B cell (primary cell): ENCODE data around the gene KRT9. TPM values are rescaled to one million over a fixed set of nuclear protein-coding genes. Genes with fewer than 3 reads are reported as not detected.
A peak's percentile ranks its signal among the peaks of the same experiment; 100 is the strongest.
"Not testable (repeated sequence)": the region's sequence is repeated elsewhere in the genome, so short reads cannot be mapped to it uniquely, and the experiment has no call there.

Source experiments
- ATAC-seq: fragments of 200-7000 bp; cut with Tn5 transposase; one replicate; pipeline ENCODE4 v1.10.0; 2021; ENCODE audit warnings: low read depth, mild to moderate bottlenecking, moderate number of reproducible peaks, moderate library complexity
- CTCF ChIA-PET: fragments of 350-600 bp; sonication (Branson Sonifier 250); formaldehyde crosslinking; loops from one replicate; lab custom pipeline; 2021; ENCODE audit warnings: antibody characterized with exemption, inconsistent platforms; lab: Charles Lee
- POLR2A ChIA-PET: fragments of 350-600 bp; sonication (Branson Sonifier 250); formaldehyde crosslinking; loops from one replicate; lab custom pipeline; 2021; ENCODE audit warnings: antibody characterized with exemption; lab: Charles Lee
- DNase-seq: peaks from one replicate; pipeline ENCODE4 v3.0.0; 2013
- H2AFZ ChIP-seq: 2 replicates; pipeline ENCODE4 v1.6.1; 2012; ENCODE audit warnings: mild to moderate bottlenecking, low read depth, low read length; ENCODE audit not compliant: insufficient read depth, poor library complexity, severe bottlenecking
- H3K27ac ChIP-seq, 2 donors: 1 replicate in 1 of 2; 2 replicates in 1 of 2; pipeline ENCODE4 v1.5.1; 2012 to 2013; ENCODE audit warnings: low read length in 2 of 2, mild to moderate bottlenecking in 2 of 2, moderate library complexity in 1 of 2
- H3K27me3 ChIP-seq, 4 experiments: fragments of 200-600 bp in 1 of 4; sonication (generic) in 1 of 4; replicated peaks in 1 of 4; 1 replicate in 2 of 4; 2 replicates in 2 of 4; pipeline versions ENCODE4 v1.6.1 to v1.7.0; 2013 to 2016; ENCODE audit warnings: low read length in 3 of 4, mild to moderate bottlenecking in 2 of 4, mixed read lengths in 1 of 4, moderate library complexity in 1 of 4; ENCODE audit not compliant: insufficient read depth in 4 of 4, control insufficient read depth in 3 of 4; ENCODE audit errors: control extremely low read depth in 1 of 4
- H3K36me3 ChIP-seq, 2 experiments: replicated peaks in 1 of 2; 1 replicate in 1 of 2; 2 replicates in 1 of 2; pipeline versions ENCODE4 v1.6.1 to v1.7.1; 2013; ENCODE audit warnings: low read length in 1 of 2; ENCODE audit not compliant: insufficient read depth in 2 of 2, control insufficient read depth in 1 of 2; ENCODE audit errors: control extremely low read depth in 1 of 2, extremely low read depth in 1 of 2
- H3K4me1 ChIP-seq, 2 donors: fragments of 200-600 bp in 1 of 2; sonication (generic) in 1 of 2; 1 replicate in 1 of 2; 2 replicates in 1 of 2; pipeline versions ENCODE4 v1.5.1 to v1.6.1; 2013 to 2017; ENCODE audit warnings: low read length in 2 of 2; ENCODE audit not compliant: control insufficient read depth in 2 of 2, insufficient read depth in 2 of 2
- H3K4me2 ChIP-seq: replicated peaks from 2 replicates; pipeline ENCODE3; 2012; ENCODE audit warnings: mild to moderate bottlenecking, low read depth, low read length; ENCODE audit not compliant: poor library complexity, severe bottlenecking
- H3K4me3 ChIP-seq, 5 experiments: fragments of 200-600 bp in 1 of 5; sonication (generic) in 1 of 5; 1 replicate in 3 of 5; 2 replicates in 2 of 5; pipeline versions ENCODE4 v1.5.1 to v1.7.0; 2011 to 2016; ENCODE audit warnings: low read length in 4 of 5, mild to moderate bottlenecking in 4 of 5, low read depth in 2 of 5, control low read depth in 1 of 5, moderate library complexity in 1 of 5; ENCODE audit not compliant: insufficient read depth in 1 of 5; ENCODE audit errors: control extremely low read depth in 1 of 5, extremely low read depth in 1 of 5
- H3K79me2 ChIP-seq: fragments of 200-600 bp; sonication (generic); one replicate; pipeline ENCODE4 v1.6.0; 2016; ENCODE audit warnings: low read length; ENCODE audit not compliant: control insufficient read depth, insufficient read depth
- H3K9ac ChIP-seq: fragments of 200-600 bp; sonication (generic); 2 replicates; pipeline ENCODE4 v1.6.1; 2017; ENCODE audit warnings: mild to moderate bottlenecking, low read length, moderate library complexity
- H3K9me3 ChIP-seq, 3 donors: one replicate each; pipeline versions ENCODE4 v1.6.1 to v1.7.1; 2013; ENCODE audit warnings: low read length in 2 of 3; ENCODE audit not compliant: control insufficient read depth in 2 of 3, insufficient read depth in 1 of 3; ENCODE audit errors: control extremely low read depth in 1 of 3
- H4K20me1 ChIP-seq: 2 replicates; pipeline ENCODE4 v1.6.0; 2012; ENCODE audit warnings: mild to moderate bottlenecking, low read length; ENCODE audit not compliant: insufficient read depth, control insufficient read depth, poor library complexity, severe bottlenecking
- H3K27ac Mint-ChIP-seq: one replicate; pipeline ENCODE4 v1.8.0; 2021; ENCODE audit warnings: mixed read lengths
- H3K27me3 Mint-ChIP-seq: one replicate; pipeline ENCODE4 v1.8.0; 2021; ENCODE audit warnings: mixed read lengths
- H3K4me1 Mint-ChIP-seq: one replicate; pipeline ENCODE4 v1.8.0; 2021; ENCODE audit warnings: mixed read lengths
- H3K4me3 Mint-ChIP-seq: one replicate; pipeline ENCODE4 v1.8.0; 2021; ENCODE audit warnings: mixed read lengths
- H3K9me3 Mint-ChIP-seq: one replicate; pipeline ENCODE4 v1.8.0; 2022; ENCODE audit warnings: mixed read lengths; ENCODE audit not compliant: insufficient read depth
- EZH2 ChIP-seq: IDR thresholded peaks from 2 replicates; pipeline ENCODE4 v1.6.1; 2012; ENCODE audit warnings: borderline replicate concordance, low read depth, mild to moderate bottlenecking, moderate library complexity, low read length; ENCODE audit not compliant: insufficient read depth, poor library complexity, severe bottlenecking
- WGBS: methylation state at CpG from one replicate; pipeline ENCODE4 v1.1.5; 2013; ENCODE audit warnings: missing lambda C conversion rate; ENCODE audit not compliant: insufficient coverage; 5-methylcytosine and 5-hydroxymethylcytosine counted together
- intact Hi-C: fragments of 100-400 bp; cut with micrococcal nuclease; formaldehyde crosslinking; loops from one replicate; pipeline ENCODE4 v1.10.0; 2022
- polyA plus RNA-seq: library from polyadenylated mRNA; depleted of rRNA; stranded (reverse); fragments of >200 nt; gene quantifications from 2 replicates; pipeline ENCODE4 v1.2.3, GENCODE V29; 2012
- total RNA-seq, 2 donors: library from RNA; stranded (reverse); fragments of 120-200 nt in 1 of 2; gene quantifications; 1 replicate in 1 of 2; 2 replicates in 1 of 2; pipeline versions ENCODE4 v1.2.3 to v1.2.4, GENCODE V29; 2013 to 2022
- TF ChIP-seq, protein P1 (sequence below): fragments of 200-600 bp; IDR thresholded peaks from one replicate; pipeline ENCODE4 v1.8.0; 2022; ENCODE audit warnings: antibody characterized with exemption, mild to moderate bottlenecking

KRT9 gene
- total and polyA plus RNA-seq, 2 donors (not counting 1 experiment from before 2014, with no cell fraction given), result not detected

GRCh38 chr17:41620583-41621434, 49.0 kb upstream of the KRT9 start:
- H3K9me3 Mint-ChIP-seq, result no peaks in the 10 kb centered on the region
- no peaks in the 10 kb centered on the region for H3K4me1 Mint-ChIP-seq
- WGBS, result 91% methylated on average over 19 of the region's 21 CpGs
- Histone ChIP-seq H3K27me3 (no peaks in the 10 kb centered on the region), H3K9ac (no peak overlapping the region), H2AFZ (no peak overlapping the region), H3K9me3 (no peaks in the 10 kb centered on the region), H3K79me2 (no peaks in the 10 kb centered on the region), H3K27ac (no peak overlapping the region), H4K20me1 (no peaks in the 10 kb centered on the region), H3K4me2 (no peak overlapping the region), H3K4me3 (no peak overlapping the region), H3K4me1 (no peaks in the 10 kb centered on the region), H3K36me3 (no peaks in the 10 kb centered on the region)
- ATAC-seq (no peak), DNase-seq (no peak)
- CTCF ChIA-PET, result interaction anchor here (2.0 kb wide), 1 partner anchor 72 kb away, joined by 4 read pairs; no protein-coding TSS in a partner anchor
- intact Hi-C loops, result no loop called here
- POLR2A ChIA-PET, result no interaction called here
- peaks cover 14% of the 10 kb centered on the region for H3K27me3 Mint-ChIP-seq
- no peak overlapping the region for H3K4me3 Mint-ChIP-seq
- no peak overlapping the region for H3K27ac Mint-ChIP-seq
- TF ChIP-seq EZH2, result no peak
- TF ChIP-seq, protein P1, sequence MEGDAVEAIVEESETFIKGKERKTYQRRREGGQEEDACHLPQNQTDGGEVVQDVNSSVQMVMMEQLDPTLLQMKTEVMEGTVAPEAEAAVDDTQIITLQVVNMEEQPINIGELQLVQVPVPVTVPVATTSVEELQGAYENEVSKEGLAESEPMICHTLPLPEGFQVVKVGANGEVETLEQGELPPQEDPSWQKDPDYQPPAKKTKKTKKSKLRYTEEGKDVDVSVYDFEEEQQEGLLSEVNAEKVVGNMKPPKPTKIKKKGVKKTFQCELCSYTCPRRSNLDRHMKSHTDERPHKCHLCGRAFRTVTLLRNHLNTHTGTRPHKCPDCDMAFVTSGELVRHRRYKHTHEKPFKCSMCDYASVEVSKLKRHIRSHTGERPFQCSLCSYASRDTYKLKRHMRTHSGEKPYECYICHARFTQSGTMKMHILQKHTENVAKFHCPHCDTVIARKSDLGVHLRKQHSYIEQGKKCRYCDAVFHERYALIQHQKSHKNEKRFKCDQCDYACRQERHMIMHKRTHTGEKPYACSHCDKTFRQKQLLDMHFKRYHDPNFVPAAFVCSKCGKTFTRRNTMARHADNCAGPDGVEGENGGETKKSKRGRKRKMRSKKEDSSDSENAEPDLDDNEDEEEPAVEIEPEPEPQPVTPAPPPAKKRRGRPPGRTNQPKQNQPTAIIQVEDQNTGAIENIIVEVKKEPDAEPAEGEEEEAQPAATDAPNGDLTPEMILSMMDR, result no peak

DNA sequence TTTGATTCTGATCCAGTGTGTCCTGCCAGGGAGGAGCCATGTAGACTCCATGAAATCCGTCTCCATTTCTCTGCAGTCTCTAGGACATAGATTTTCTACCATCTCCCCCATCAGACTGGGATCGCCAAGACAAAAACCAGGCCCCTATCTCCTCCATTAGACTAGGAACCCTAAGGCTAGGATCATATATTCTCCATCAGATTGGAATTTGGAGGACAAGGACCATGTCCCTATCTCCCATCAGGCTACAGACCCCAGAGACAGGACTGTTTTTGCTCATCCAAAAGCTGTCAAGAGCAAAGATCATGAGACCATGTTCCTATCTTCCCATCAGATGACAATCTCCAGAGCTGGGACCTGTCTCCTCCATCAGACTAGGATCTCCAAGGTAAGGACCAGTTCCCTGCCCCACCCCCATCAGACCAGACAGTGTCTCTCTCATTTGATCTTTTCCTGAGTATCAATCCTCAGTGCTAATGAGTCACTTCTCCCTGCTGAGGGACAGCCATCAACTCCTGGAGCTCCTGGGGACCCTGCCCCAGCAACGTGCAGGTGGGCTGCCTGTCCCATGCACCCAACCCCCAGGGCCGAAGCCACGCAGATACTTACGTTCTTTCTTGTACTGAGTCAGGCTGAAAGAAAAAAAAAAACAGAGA, 48.2 kb upstream of the KRT9 start:
- H3K4me3 Mint-ChIP-seq, H3K9me3 Mint-ChIP-seq, ATAC-seq, H4K20me1 ChIP-seq, H2AFZ ChIP-seq, H3K27me3 ChIP-seq, H3K27ac ChIP-seq, H3K4me2 ChIP-seq, H3K36me3 ChIP-seq, H3K9ac ChIP-seq, DNase-seq, H3K4me1 Mint-ChIP-seq, H3K9me3 ChIP-seq, H3K79me2 ChIP-seq, intact Hi-C loops, H3K4me3 ChIP-seq, POLR2A ChIA-PET, H3K4me1 ChIP-seq: not testable (repeated sequence)
- Mint-ChIP-seq H3K27me3 (peaks cover 17% of the 10 kb centered on the region), H3K27ac (peak overlapping the region; percentile 15)
- CTCF ChIA-PET, result interaction anchor here (2.0 kb wide), 1 partner anchor 71 kb away, joined by 4 read pairs; no protein-coding TSS in a partner anchor
- WGBS, result 75% methylated on average over 3 of the region's 6 CpGs
